ENCODE results near the gene SLC25A36.
"Not testable (repeated sequence)": the region's sequence is repeated elsewhere in the genome, so short reads cannot be mapped to it uniquely, and the experiment has no call there.

DNA sequence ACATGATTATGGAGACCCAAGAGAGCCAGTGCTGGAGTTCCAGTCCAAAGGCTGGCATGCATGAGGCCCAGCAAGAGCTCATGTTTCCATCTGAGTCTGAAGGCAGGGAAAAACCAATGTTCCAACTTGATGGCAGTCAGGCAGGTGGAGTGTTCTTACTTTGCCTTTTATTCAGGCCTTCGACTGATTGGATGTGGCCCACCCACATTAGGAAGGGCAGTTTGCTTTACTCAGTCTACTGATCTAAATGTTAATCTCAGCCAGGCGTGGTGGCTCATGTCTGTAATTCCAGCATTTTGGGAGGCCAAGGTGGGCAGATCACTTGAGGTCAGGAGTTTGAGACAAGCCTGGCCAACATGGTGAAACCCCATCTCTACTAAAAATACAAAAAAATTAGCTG lies 53.2 kb downstream of the SLC25A36 start:
- TF ChIP-seq, protein P1, sequence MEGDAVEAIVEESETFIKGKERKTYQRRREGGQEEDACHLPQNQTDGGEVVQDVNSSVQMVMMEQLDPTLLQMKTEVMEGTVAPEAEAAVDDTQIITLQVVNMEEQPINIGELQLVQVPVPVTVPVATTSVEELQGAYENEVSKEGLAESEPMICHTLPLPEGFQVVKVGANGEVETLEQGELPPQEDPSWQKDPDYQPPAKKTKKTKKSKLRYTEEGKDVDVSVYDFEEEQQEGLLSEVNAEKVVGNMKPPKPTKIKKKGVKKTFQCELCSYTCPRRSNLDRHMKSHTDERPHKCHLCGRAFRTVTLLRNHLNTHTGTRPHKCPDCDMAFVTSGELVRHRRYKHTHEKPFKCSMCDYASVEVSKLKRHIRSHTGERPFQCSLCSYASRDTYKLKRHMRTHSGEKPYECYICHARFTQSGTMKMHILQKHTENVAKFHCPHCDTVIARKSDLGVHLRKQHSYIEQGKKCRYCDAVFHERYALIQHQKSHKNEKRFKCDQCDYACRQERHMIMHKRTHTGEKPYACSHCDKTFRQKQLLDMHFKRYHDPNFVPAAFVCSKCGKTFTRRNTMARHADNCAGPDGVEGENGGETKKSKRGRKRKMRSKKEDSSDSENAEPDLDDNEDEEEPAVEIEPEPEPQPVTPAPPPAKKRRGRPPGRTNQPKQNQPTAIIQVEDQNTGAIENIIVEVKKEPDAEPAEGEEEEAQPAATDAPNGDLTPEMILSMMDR (IDR thresholded peaks at IDR 0.05; ENCODE audit: poor library complexity), result not testable (repeated sequence)
- not testable (repeated sequence) for TF ChIP-seq EZH2 (IDR thresholded peaks at IDR 0.05; ENCODE audit: borderline replicate concordance); EZH2phosphoT487 (IDR thresholded peaks at IDR 0.05; ENCODE audit: low read depth, severe bottlenecking, unreplicated experiment)
